Mesenchymal stem cell (in vitro differentiated cells and primary cell): ENCODE results near the gene PIAS3.

ENCODE experiments used
- DNase-seq: peaks from one replicate; pipeline ENCODE4 v3.0.0-alpha.2; 2013
- H2AFZ ChIP-seq: one replicate; pipeline ENCODE4 v1.6.1; 2013; ENCODE audit warnings: low read depth, mild to moderate bottlenecking, control low read depth, inconsistent platforms, low read length, moderate library complexity
- H2AK5ac ChIP-seq: 2 replicates; pipeline ENCODE4 v1.6.1; 2013; ENCODE audit warnings: low read length, moderate library complexity, mild to moderate bottlenecking, inconsistent platforms; ENCODE audit not compliant: severe bottlenecking
- H2BK120ac ChIP-seq: one replicate; pipeline ENCODE4 v1.6.1; 2013; ENCODE audit warnings: low read depth, mild to moderate bottlenecking, inconsistent platforms, low read length, moderate library complexity
- H2BK12ac ChIP-seq, 2 experiments: one replicate each; pipeline ENCODE4 v1.6.1; 2013; ENCODE audit warnings: inconsistent platforms in 2 of 2, low read length in 2 of 2, mild to moderate bottlenecking in 2 of 2, moderate library complexity in 2 of 2, control low read depth in 1 of 2
- H2BK15ac ChIP-seq: one replicate; pipeline ENCODE4 v1.6.1; 2013; ENCODE audit warnings: mild to moderate bottlenecking, low read depth, inconsistent platforms; ENCODE audit not compliant: poor library complexity, severe bottlenecking
- H2BK5ac ChIP-seq: 2 replicates; pipeline ENCODE4 v1.6.1; 2013; ENCODE audit warnings: low read depth, mild to moderate bottlenecking, low read length, control low read depth, inconsistent platforms; ENCODE audit not compliant: poor library complexity, severe bottlenecking
- H3K14ac ChIP-seq, 2 experiments: one replicate each; pipeline ENCODE4 v1.6.1; 2013; ENCODE audit warnings: inconsistent platforms in 2 of 2, low read length in 2 of 2, control low read depth in 1 of 2, mild to moderate bottlenecking in 1 of 2, moderate library complexity in 1 of 2
- H3K18ac ChIP-seq, 2 experiments: one replicate each; pipeline ENCODE4 v1.6.1; 2013; ENCODE audit warnings: inconsistent platforms in 2 of 2, low read length in 2 of 2, control low read depth in 1 of 2, low read depth in 1 of 2, mild to moderate bottlenecking in 1 of 2
- H3K23ac ChIP-seq, 2 experiments: one replicate each; pipeline ENCODE4 v1.6.1; 2013; ENCODE audit warnings: inconsistent platforms in 2 of 2, low read length in 2 of 2, mild to moderate bottlenecking in 2 of 2, moderate library complexity in 2 of 2, control low read depth in 1 of 2
- H3K27ac ChIP-seq: 2 replicates; pipeline ENCODE4 v1.5.1; 2013; ENCODE audit warnings: mild to moderate bottlenecking, moderate library complexity, low read length, control low read depth, inconsistent platforms; ENCODE audit not compliant: poor library complexity, severe bottlenecking
- H3K27me3 ChIP-seq, 2 experiments: 2 replicates each; pipeline versions ENCODE4 v1.6.1 to v1.7.0; 2013; ENCODE audit warnings: low read length in 2 of 2, mild to moderate bottlenecking in 2 of 2, moderate library complexity in 2 of 2, control low read depth in 1 of 2, inconsistent platforms in 1 of 2; ENCODE audit not compliant: control insufficient read depth in 1 of 2, insufficient read depth in 1 of 2
- H3K36me3 ChIP-seq, 2 experiments: 2 replicates each; pipeline versions ENCODE4 v1.6.1 to v1.7.0; 2013; ENCODE audit warnings: low read length in 2 of 2, control low read depth in 1 of 2, inconsistent platforms in 1 of 2, low read depth in 1 of 2, mild to moderate bottlenecking in 1 of 2; ENCODE audit not compliant: insufficient read depth in 2 of 2, control insufficient read depth in 1 of 2
- H3K4ac ChIP-seq, 2 experiments: one replicate each; pipeline ENCODE4 v1.6.1; 2013; ENCODE audit warnings: inconsistent platforms in 2 of 2, low read length in 2 of 2, mild to moderate bottlenecking in 2 of 2, moderate library complexity in 2 of 2, control low read depth in 1 of 2, low read depth in 1 of 2
- H3K4me1 ChIP-seq: 2 replicates; pipeline ENCODE4 v1.6.1; 2013; ENCODE audit warnings: low read depth, low read length, control low read depth; ENCODE audit not compliant: control insufficient read depth, insufficient read depth
- H3K4me2 ChIP-seq: 2 replicates; pipeline ENCODE4 v1.6.1; 2013; ENCODE audit warnings: low read length, mild to moderate bottlenecking, inconsistent platforms; ENCODE audit not compliant: poor library complexity, severe bottlenecking
- H3K4me3 ChIP-seq, 2 experiments: 2 replicates each; pipeline versions ENCODE4 v1.5.1 to v1.7.0; 2013; ENCODE audit warnings: low read length in 2 of 2, mild to moderate bottlenecking in 2 of 2, control low read depth in 1 of 2, low read depth in 1 of 2; ENCODE audit not compliant: insufficient read depth in 1 of 2
- H3K79me1 ChIP-seq: replicated peaks from 2 replicates; pipeline ENCODE4 v1.6.1; 2013; ENCODE audit warnings: mild to moderate bottlenecking, control low read depth, low read length, inconsistent platforms; ENCODE audit not compliant: poor library complexity, severe bottlenecking
- H3K9ac ChIP-seq: 2 replicates; pipeline ENCODE4 v1.7.0; 2013; ENCODE audit warnings: mild to moderate bottlenecking, low read length, moderate library complexity
- H3K9me3 ChIP-seq: 2 replicates; pipeline ENCODE4 v1.7.0; 2013; ENCODE audit warnings: mild to moderate bottlenecking, low read length; ENCODE audit not compliant: control insufficient read depth
- H4K8ac ChIP-seq: one replicate; pipeline ENCODE4 v1.6.1; 2013; ENCODE audit warnings: inconsistent platforms, mild to moderate bottlenecking, low read length, moderate library complexity
- H4K91ac ChIP-seq: one replicate; pipeline ENCODE4 v1.6.1; 2013; ENCODE audit warnings: mild to moderate bottlenecking, low read length, inconsistent platforms
- WGBS: methylation state at CpG from one replicate; pipeline ENCODE4 v1.1.7; 2013; ENCODE audit warnings: mixed read lengths; 5-methylcytosine and 5-hydroxymethylcytosine counted together

PIAS3 gene

DNA sequence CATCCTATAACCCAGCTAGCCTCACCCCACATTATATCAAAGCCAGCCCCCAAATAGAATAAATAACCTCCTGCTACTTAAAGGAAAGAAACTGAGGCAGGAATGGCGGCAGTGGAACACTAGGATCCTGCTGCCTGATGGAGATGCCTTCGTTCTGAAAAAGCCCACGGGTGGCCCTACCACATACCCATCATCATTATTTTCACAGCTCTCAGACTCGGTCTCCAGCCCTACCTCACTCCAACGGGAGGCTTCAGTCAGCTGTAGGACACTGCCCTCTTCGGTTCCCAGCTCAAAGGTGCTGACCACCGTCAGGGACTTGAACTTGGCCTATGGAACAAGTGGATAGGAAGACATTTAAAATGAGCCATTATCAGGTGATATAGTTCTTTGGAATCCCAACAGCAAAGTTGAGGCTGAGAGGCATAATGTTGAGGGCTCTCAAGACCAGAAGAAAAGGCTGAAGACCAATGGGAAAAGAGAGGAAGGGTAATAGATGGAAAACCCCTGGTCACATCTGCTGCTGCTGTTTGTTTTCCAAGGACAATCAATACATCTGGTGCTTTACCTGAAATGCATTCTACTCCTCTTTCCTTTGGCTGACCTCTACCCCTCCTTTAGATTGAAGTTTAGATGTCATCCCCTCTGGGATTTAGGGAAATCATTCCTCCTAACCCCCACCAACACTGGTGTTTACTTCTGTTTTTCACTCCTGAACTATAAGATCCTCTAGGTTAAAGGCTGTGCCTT lies 34.6 kb upstream of the PIAS3 start:
- no peak overlapping the region for H3K23ac ChIP-seq
- H2BK5ac ChIP-seq: no peak overlapping the region
- peak overlapping the region in 1 of 2 experiments; percentile 31 for H3K18ac ChIP-seq
- H2BK15ac ChIP-seq: peak overlapping the region; percentile 60
- H3K9ac ChIP-seq: peak overlapping the region; percentile 88
- H2BK120ac ChIP-seq: no peak overlapping the region
- peak overlapping the region; percentile 69 to 87 for H2BK12ac ChIP-seq
- peak overlapping the region; percentile 25 for H4K8ac ChIP-seq
- no peaks in the 10 kb centered on the region for H3K9me3 ChIP-seq
- H2AFZ ChIP-seq: no peak overlapping the region
- H3K27me3 ChIP-seq: no peaks in the 10 kb centered on the region
- H4K91ac ChIP-seq: peak overlapping the region; percentile 34
- H2AK5ac ChIP-seq: peak overlapping the region; percentile 66
- H3K36me3 ChIP-seq: peaks cover 18 to 60% of the 10 kb centered on the region in 2 experiments
- H3K79me1 ChIP-seq: peaks cover 2% of the 10 kb centered on the region
- WGBS: 100% methylated on average over 7 of the region's 7 CpGs
- H3K27ac ChIP-seq: peak overlapping the region; percentile 98
- H3K4me2 ChIP-seq: no peak overlapping the region
- H3K4me3 ChIP-seq: no peak overlapping the region
- H3K14ac ChIP-seq: no peak overlapping the region
- peak overlapping the region; percentile 10 to 42 for H3K4ac ChIP-seq
- peaks cover 14% of the 10 kb centered on the region for H3K4me1 ChIP-seq
- no peak for DNase-seq

GRCh38 chr1:145892486-145893087 lies 33.7 kb upstream of the PIAS3 start:
- H3K4me2 ChIP-seq: peak overlapping the region; percentile 62
- 78% methylated on average over 2 of the region's 3 CpGs for WGBS
- peak overlapping the region; percentile 98 for H3K27ac ChIP-seq
- H2BK12ac ChIP-seq: peak overlapping the region; percentile 68 to 76
- H2AK5ac ChIP-seq: peak overlapping the region; percentile 93
- H3K36me3 ChIP-seq: peaks cover 18 to 55% of the 10 kb centered on the region in 2 experiments
- peak overlapping the region; percentile 75 to 89 for H3K4ac ChIP-seq
- DNase-seq: peak; percentile 47
- H3K4me3 ChIP-seq: peak overlapping the region in 1 of 2 experiments; percentile 50
- peak overlapping the region; percentile 88 for H3K9ac ChIP-seq
- H2AFZ ChIP-seq: no peak overlapping the region
- H4K8ac ChIP-seq: peak overlapping the region; percentile 81
- H3K18ac ChIP-seq: peak overlapping the region; percentile 79 to 90
- H3K4me1 ChIP-seq: peaks cover 17% of the 10 kb centered on the region
- H3K23ac ChIP-seq: no peak overlapping the region
- no peaks in the 10 kb centered on the region for H3K27me3 ChIP-seq
- H3K9me3 ChIP-seq: no peaks in the 10 kb centered on the region
- H2BK120ac ChIP-seq: peak overlapping the region; percentile 65
- peak overlapping the region; percentile 34 for H4K91ac ChIP-seq
- peak overlapping the region; percentile 60 for H2BK15ac ChIP-seq
- peak overlapping the region in 1 of 2 experiments; percentile 55 for H3K14ac ChIP-seq
- peaks cover 2% of the 10 kb centered on the region for H3K79me1 ChIP-seq
- peak overlapping the region; percentile 93 for H2BK5ac ChIP-seq

DNA sequence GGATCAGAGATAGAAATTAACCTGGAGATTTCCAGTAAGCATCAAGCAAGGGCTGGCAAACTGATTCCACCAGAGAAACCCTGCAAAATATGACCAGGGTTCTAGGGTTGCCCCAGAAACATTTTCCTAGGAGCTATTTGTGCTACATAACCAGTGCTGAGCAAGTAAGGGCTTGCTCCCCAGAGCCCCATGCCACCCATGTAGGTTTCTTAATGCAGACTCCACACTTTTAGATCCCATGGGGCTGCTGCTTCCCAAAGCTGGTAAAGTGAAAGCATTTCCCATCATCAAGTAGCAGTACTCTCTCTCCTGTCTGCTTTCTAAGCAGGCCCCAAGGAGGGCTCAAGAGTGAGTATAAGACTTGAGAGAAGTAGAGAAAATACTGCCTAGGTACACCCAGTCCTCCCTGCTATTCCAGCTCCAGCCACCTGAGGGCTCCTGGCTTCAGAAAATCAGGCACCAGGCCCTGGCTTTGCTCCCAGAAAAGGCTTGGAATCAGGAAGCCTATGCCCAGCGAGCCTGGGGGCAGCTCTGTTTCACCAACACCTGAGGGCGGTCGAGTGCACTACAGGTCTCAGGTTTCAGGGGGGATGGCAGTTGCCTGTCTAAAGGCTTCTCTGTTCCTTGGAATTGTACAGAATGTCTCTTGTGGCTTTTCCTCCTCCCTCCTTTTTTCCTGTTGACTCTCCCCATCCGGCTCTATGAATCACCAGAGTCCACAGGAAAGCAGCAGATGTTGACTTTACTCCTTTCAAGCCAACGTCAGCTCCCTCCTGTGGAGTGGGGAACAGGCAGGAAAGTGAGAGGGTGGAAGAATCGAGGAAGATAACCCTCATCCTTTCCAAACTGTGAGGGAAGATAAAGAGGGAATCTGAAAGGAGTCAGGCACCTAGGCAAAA lies 33.0 kb upstream of the PIAS3 start:
- Histone ChIP-seq H2BK15ac (peak overlapping the region; percentile 82), H4K91ac (peak overlapping the region; percentile 65), H2AFZ (no peak overlapping the region), H2BK12ac (peak overlapping the region; percentile 14 to 88), H3K9ac (peak overlapping the region; percentile 88), H3K9me3 (no peaks in the 10 kb centered on the region), H3K14ac (no peak overlapping the region), H3K4me1 (peaks cover 21% of the 10 kb centered on the region), H2AK5ac (peak overlapping the region; percentile 93), H3K79me1 (peaks cover 2% of the 10 kb centered on the region), H2BK5ac (peak overlapping the region; percentile 93), H3K4me3 (peak overlapping the region in 1 of 2 experiments; percentile 50), H3K4me2 (peak overlapping the region; percentile 62), H3K36me3 (peaks cover 11 to 47% of the 10 kb centered on the region in 2 experiments), H3K27ac (peak overlapping the region; percentile 98), H3K27me3 (no peaks in the 10 kb centered on the region), H4K8ac (peak overlapping the region; percentile 81), H3K4ac (peak overlapping the region; percentile 76 to 89), H3K18ac (peak overlapping the region; percentile 65 to 90), H2BK120ac (peak overlapping the region; percentile 69), H3K23ac (no peak overlapping the region)
- peak; percentile 99 for DNase-seq
- 0% methylated on average over 3 of the region's 6 CpGs for WGBS
